GM10248 (cell line): ENCODE data around the gene SNRNP40.

Source experiments
- CTCF ChIA-PET: fragments of 300-600 bp; sonication (Branson Sonifier 250); formaldehyde crosslinking; extraction: SDS; loops from one replicate; lab custom pipeline; 2021; ENCODE audit warnings: antibody characterized with exemption; lab: Yijun Ruan, JAX
- POLR2A ChIA-PET: fragments of 350-650 bp; sonication (Branson Sonifier 250); formaldehyde crosslinking; extraction: SDS; loops from one replicate; lab custom pipeline; 2020; ENCODE audit warnings: antibody characterized with exemption; lab: Yijun Ruan, JAX
- DNase-seq: peaks from one replicate; pipeline ENCODE4 v3.0.0; 2012; ENCODE audit errors: extremely low spot score
- TF ChIP-seq, protein P1 (sequence below): IDR thresholded peaks from 2 replicates; pipeline ENCODE4 v1.5.1; 2012; ENCODE audit warnings: mild to moderate bottlenecking, low read depth; ENCODE audit errors: extremely low read depth, missing control alignments, control extremely low read depth

SNRNP40 gene

DNA sequence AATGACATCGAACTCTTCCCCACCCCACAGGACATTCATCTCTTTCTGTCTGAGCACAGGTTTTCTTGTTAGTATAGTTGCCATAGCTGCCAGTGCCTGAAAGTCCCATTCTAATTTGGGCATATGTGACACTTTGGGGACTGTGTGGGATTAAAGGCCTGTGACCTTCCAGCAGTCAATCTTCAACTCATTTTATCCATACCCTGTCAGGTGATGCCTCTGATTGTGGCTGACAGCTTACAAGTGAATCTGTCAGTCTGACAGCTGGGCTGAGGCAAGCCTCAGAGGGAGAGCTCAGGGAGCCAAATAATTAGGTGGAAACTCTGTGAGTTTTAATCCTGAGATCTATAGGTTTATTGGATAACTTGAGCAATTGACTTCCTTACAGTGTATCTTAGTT lies 29.9 kb upstream of the SNRNP40 start:
- ChIA-PET POLR2A (no interaction called here), CTCF (interaction anchor here (1.0 to 2.7 kb wide), 5 partner anchors 12 to 164 kb away, joined by 3 to 6 read pairs (median 4); no protein-coding TSS in a partner anchor)
- TF ChIP-seq, protein P1, sequence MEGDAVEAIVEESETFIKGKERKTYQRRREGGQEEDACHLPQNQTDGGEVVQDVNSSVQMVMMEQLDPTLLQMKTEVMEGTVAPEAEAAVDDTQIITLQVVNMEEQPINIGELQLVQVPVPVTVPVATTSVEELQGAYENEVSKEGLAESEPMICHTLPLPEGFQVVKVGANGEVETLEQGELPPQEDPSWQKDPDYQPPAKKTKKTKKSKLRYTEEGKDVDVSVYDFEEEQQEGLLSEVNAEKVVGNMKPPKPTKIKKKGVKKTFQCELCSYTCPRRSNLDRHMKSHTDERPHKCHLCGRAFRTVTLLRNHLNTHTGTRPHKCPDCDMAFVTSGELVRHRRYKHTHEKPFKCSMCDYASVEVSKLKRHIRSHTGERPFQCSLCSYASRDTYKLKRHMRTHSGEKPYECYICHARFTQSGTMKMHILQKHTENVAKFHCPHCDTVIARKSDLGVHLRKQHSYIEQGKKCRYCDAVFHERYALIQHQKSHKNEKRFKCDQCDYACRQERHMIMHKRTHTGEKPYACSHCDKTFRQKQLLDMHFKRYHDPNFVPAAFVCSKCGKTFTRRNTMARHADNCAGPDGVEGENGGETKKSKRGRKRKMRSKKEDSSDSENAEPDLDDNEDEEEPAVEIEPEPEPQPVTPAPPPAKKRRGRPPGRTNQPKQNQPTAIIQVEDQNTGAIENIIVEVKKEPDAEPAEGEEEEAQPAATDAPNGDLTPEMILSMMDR = no peak
- no peak for DNase-seq

DNA sequence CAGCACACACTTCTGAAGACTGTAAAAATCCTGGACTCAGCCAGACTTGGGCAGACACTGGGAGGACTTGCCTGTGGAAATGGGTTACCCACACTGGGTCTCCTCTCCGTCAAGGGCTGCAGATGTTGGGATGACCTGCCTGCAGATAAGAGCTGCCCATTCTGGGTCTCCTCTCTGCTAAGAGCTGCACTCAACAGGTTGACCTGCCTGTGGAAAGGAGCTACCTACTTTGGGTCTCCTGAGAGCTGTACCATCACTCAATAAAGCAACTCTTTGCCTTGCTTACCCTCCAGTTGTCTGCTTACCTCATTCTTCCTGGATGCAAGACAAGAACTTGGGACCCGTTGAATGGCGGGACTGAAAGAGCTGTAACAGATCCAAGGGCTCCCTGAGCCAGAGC lies 28.4 kb upstream of the SNRNP40 start:
- TF ChIP-seq, protein P1 = no peak
- POLR2A ChIA-PET = no interaction called here
- CTCF ChIA-PET = interaction anchor here (0.9 to 1.9 kb wide), 4 partner anchors 11 to 224 kb away, joined by 3 to 4 read pairs (median 4); no protein-coding TSS in a partner anchor
- no peak for DNase-seq

DNA sequence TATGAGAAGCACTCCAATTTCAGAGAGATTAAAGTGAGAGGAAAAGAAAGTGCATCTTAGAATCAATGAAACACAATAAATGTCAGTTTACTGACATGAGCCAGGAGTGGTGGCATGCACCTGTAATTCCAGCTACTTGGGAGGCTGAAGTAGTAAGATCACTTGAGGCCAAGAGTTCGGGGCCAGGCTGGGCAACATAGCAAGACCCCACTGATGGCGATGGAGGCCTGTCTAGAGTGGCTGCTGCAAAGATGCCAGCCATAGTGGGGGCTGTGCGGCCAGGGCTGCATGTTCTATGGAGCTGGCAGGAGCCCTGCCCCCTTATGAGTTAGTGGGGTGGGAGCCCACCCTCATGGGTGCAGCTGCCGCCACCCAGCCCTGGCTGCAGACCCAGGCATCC lies 27.5 kb upstream of the SNRNP40 start:
- ChIA-PET CTCF (interaction anchor here (1.8 kb wide), 1 partner anchor 12 kb away, joined by 4 read pairs; no protein-coding TSS in a partner anchor), POLR2A (no interaction called here)
- TF ChIP-seq, protein P1 = no peak
- no peak for DNase-seq

DNA sequence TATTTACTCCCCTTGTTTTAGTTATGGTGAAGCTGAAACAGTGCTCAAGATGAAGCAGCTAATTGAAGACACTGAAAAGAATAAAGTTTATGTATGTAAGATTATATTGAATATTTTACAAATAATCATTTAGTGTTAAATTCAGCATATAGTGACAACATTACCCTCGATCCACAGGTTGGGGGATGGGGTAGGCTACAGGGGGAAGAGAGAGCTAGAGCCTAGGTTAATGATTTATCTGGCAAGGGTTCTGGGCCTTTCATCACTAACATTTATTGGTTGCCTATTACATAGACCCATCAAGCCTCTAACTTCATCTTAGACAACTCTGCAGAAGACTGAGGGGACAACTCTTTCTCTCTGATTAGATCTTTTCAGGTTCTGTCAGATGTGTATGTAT lies 21.6 kb upstream of the SNRNP40 start:
- ChIA-PET POLR2A (no interaction called here), CTCF (interaction anchor here (1.2 to 1.9 kb wide), 3 partner anchors 11 to 213 kb away, joined by 3 to 7 read pairs (median 4); no protein-coding TSS in a partner anchor)
- no peak for DNase-seq
- TF ChIP-seq, protein P1 = no peak

DNA sequence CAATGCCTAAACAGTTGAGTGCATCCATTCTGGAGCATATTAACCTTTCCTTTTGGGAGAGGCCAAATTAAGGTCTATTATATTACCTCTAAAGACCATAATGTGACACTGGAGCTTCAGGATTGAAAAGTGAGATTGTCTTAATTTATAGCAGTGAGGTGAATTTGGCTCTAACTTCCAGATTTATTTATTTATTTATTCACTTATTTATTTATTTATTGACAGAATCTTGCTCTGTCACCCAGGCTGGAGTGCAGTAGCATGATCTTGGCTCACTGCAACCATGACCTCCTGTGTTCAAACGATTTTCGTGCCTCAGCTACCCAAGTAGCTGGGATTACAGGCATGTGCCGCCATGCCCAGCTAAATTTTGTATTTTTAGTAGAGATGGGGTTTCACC lies 19.3 kb upstream of the SNRNP40 start:
- CTCF ChIA-PET = no interaction called here
- POLR2A ChIA-PET = no interaction called here
- TF ChIP-seq, protein P1 = no peak
- no peak for DNase-seq

DNA sequence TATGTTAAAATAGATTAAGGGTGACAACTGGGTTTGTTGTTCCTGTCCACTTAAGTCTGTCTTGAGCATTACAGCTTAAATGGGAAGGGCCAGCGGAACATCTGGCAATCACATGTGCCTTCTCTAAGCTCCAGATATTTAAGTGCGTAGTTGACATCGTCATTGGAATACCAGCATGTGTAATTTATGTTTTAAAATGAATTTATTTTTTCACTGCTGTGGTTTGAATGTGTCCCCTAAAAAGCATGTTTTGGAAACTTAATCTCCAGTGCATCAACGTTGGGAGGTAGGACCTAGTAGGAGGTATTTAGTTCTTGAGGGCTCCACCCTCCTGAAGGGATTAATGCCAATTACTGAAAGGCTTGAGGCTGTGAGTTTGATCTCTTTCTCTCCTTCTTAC lies 13.6 kb upstream of the SNRNP40 start:
- CTCF ChIA-PET = no interaction called here
- TF ChIP-seq, protein P1 = no peak
- POLR2A ChIA-PET = no interaction called here
- no peak for DNase-seq
